ENCODE measurements around the gene CXCR3. TPM values are rescaled to one million over a fixed set of nuclear protein-coding genes. Genes with fewer than 3 reads are reported as not detected.

Gene CXCR3
- total and polyA plus RNA-seq, 2 of the 13 experiments (the other 11 are each of a cell fraction or from before 2014, with no cell fraction given) = 0.18 TPM; not detected in 1

DNA sequence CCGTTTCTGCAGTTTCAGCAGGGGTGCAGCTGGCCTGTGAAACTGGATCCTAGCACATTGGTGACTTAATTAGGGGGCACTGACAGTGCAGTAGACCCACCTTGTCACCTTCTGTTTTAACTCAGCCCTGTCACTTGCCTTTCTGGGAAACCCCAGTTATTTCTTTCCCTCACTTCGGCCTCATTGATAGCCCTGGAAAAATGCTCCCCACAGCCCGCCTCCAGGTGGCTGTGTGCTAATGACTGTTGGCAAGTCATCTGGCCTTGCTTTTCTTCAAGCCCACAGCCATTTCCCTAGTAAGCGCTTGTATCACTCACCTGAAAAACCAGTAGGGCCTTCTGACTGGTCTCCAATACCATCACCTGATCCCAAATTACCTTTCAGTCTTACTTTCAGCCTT lies 3.3 kb downstream of the CXCR3 start:
- H3K9ac ChIP-seq (ENCODE audit: insufficient read depth, low read depth, low read length) = no peak overlapping the region
- H3K79me2 ChIP-seq (ENCODE audit: insufficient read depth, low read length) = no peaks in the 10 kb centered on the region
- FAIRE-seq (no peak), DNase-seq (ENCODE audit: low spot score) (no peak), ATAC-seq (no peak)
- H2AFZ ChIP-seq (ENCODE audit: low read length) = no peak overlapping the region
- peaks cover 9% of the 10 kb centered on the region for H3K4me1 ChIP-seq (ENCODE audit: insufficient read depth, low read length)
- intact Hi-C loops (cut with micrococcal nuclease; ENCODE audit: unreplicated experiment) = no loop called here
- H3K27ac ChIP-seq (ENCODE audit: extremely low read length, insufficient read depth, low read length) = no peak overlapping the region
- H3K4me3 ChIP-seq (replicated peaks in 1 of 3; ENCODE audit: insufficient read depth in 1 of 3, low read depth in 2 of 3, low read length in 3 of 3) = no peak overlapping the region
- ChIA-PET POLR2A (no interaction called here), CTCF (ENCODE audit: low intra/inter-chr PET ratio, low total read pairs) (no interaction called here)
- no peaks in the 10 kb centered on the region for H3K27me3 ChIP-seq (ENCODE audit: control insufficient read depth in 1 of 2, insufficient read depth in 2 of 2, low read length in 2 of 2)
- TF ChIP-seq, protein P1, sequence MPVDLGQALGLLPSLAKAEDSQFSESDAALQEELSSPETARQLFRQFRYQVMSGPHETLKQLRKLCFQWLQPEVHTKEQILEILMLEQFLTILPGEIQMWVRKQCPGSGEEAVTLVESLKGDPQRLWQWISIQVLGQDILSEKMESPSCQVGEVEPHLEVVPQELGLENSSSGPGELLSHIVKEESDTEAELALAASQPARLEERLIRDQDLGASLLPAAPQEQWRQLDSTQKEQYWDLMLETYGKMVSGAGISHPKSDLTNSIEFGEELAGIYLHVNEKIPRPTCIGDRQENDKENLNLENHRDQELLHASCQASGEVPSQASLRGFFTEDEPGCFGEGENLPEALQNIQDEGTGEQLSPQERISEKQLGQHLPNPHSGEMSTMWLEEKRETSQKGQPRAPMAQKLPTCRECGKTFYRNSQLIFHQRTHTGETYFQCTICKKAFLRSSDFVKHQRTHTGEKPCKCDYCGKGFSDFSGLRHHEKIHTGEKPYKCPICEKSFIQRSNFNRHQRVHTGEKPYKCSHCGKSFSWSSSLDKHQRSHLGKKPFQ (CRISPR knock-in tag; IDR thresholded peaks at IDR 0.05; ENCODE audit: insufficient replicate concordance) = no peak
- TF ChIP-seq YY1 (IDR thresholded peaks at IDR 0.05; ENCODE audit: insufficient read depth, insufficient replicate concordance, low read depth, low read length) = no peak
- no peak for TF ChIP-seq NR2F6 (IDR thresholded peaks at IDR 0.05)
- TF ChIP-seq NR2F6 (CRISPR knock-in tag; IDR thresholded peaks at IDR 0.05) = no peak
- no peak for TF ChIP-seq HDAC1 (CRISPR knock-in tag; IDR thresholded peaks at IDR 0.05)
- no peak for TF ChIP-seq ZNF432 (CRISPR knock-in tag; IDR thresholded peaks at IDR 0.05; ENCODE audit: borderline replicate concordance)
- TF ChIP-seq MBD4 (IDR thresholded peaks at IDR 0.05; ENCODE audit: borderline replicate concordance, low read length) = no peak
- TF ChIP-seq THYN1 (CRISPR knock-in tag; IDR thresholded peaks at IDR 0.05; ENCODE audit: borderline replicate concordance, low read depth) = no peak
- TF ChIP-seq CCAR2 (optimal IDR thresholded peaks at IDR 0.05; ENCODE audit: low read depth, low read length) = no peak
- no peak for TF ChIP-seq PRPF4 (IDR thresholded peaks at IDR 0.05; ENCODE audit: low read depth, low read length, poor library complexity, severe bottlenecking)
- TF ChIP-seq TMF1 (CRISPR knock-in tag; IDR thresholded peaks at IDR 0.05; ENCODE audit: low read depth) = no peak
- no peak for TF ChIP-seq MTF2 (CRISPR knock-in tag; IDR thresholded peaks at IDR 0.05; ENCODE audit: borderline replicate concordance)
- no peak for TF ChIP-seq NFATC3 (CRISPR knock-in tag; IDR thresholded peaks at IDR 0.05)
- no peak for TF ChIP-seq NCOR1 (IDR thresholded peaks at IDR 0.05; ENCODE audit: borderline replicate concordance, low read length)
- TF ChIP-seq POLR2A (IDR thresholded peaks at IDR 0.05; ENCODE audit: insufficient read depth in 1 of 2, low read depth in 2 of 2, low read length in 2 of 2) = no peak
- no peak for TF ChIP-seq ZNF337 (CRISPR knock-in tag; IDR thresholded peaks at IDR 0.05; ENCODE audit: borderline replicate concordance, low read depth)
- TF ChIP-seq CENPX (CRISPR knock-in tag; IDR thresholded peaks at IDR 0.05) = no peak
- TF ChIP-seq SKIL (CRISPR knock-in tag; IDR thresholded peaks at IDR 0.05; ENCODE audit: borderline replicate concordance) = no peak
- TF ChIP-seq PHF5A (CRISPR knock-in tag; IDR thresholded peaks at IDR 0.05; ENCODE audit: low read depth, unreplicated experiment) = no peak
- no peak for TF ChIP-seq HNRNPUL1 (IDR thresholded peaks at IDR 0.05; ENCODE audit: low read depth, low read length)
- H4K20me1 ChIP-seq (ENCODE audit: insufficient read depth, low read length) = no peaks in the 10 kb centered on the region
- in situ Hi-C loops (cut with HindIII; ENCODE audit: extremely low pct_ligation_motif_present, low pct_unique_long_range_greater_than_20kb) = no loop called here
- no TSS peak for BruUV-seq (replicated peaks)
- WGBS (ENCODE audit: low lambda C conversion rate) = 86% methylated on average over 4 of the region's 4 CpGs
- no peaks in the 10 kb centered on the region for H3K36me3 ChIP-seq (replicated peaks in 1 of 2; ENCODE audit: control insufficient read depth in 1 of 2, insufficient read depth in 2 of 2, low read length in 2 of 2)
- no peaks in the 10 kb centered on the region for H3K9me3 ChIP-seq (ENCODE audit: low read length)
- no peak overlapping the region for H3K4me2 ChIP-seq (ENCODE audit: low read depth, low read length)

All from HepG2 (cell line).